Endothelial cell of umbilical vein (primary cell): Measurements from ENCODE around the gene ERLEC1. TPM values are rescaled to one million over a fixed set of nuclear protein-coding genes. Genes with fewer than 3 reads are reported as not detected.
"Not testable (repeated sequence)": the region's sequence is repeated elsewhere in the genome, so short reads cannot be mapped to it uniquely, and the experiment has no call there.

Source experiments
- BruUV-seq: library from RNA; stranded (reverse); fragments of 400-500 nt; replicated peaks from 2 replicates; lab custom pipeline; 2021; lab: Mats Ljungman, UMichigan
- CTCF ChIA-PET: fragments of 300-600, 350-600 bp; sonication (Branson Sonifier 250); formaldehyde crosslinking; loops from one replicate; lab custom pipeline; 2021; ENCODE audit warnings: antibody characterized with exemption, inconsistent platforms; lab: Charles Lee
- POLR2A ChIA-PET: fragments of 300-600, 350-600 bp; sonication (Branson Sonifier 250); formaldehyde crosslinking; loops from one replicate; lab custom pipeline; 2021; ENCODE audit warnings: antibody characterized with exemption, inconsistent platforms; lab: Charles Lee
- DNase-seq: peaks from one replicate; pipeline ENCODE4 v3.0.0-alpha.2; 2011; ENCODE audit warnings: low read depth, low spot score
- FAIRE-seq: peaks from 2 replicates; lab custom pipeline; 2011; peaks lifted over from hg19 to GRCh38; lab: Jason Lieb, UNC
- H2AFZ ChIP-seq: 2 replicates; pipeline ENCODE4 v1.6.0; 2012; ENCODE audit warnings: low read depth, low read length, control low read depth, inconsistent platforms
- H3K27ac ChIP-seq: 2 replicates; pipeline ENCODE4 v1.5.1; 2011; ENCODE audit warnings: low read depth, mild to moderate bottlenecking, control low read depth, low read length, moderate library complexity; ENCODE audit not compliant: insufficient read depth
- H3K27me3 ChIP-seq, 2 experiments: 2 replicates each; pipeline versions ENCODE4 v1.6.0 to v1.6.1; 2011; ENCODE audit warnings: low read length in 2 of 2, mixed read lengths in 1 of 2; ENCODE audit not compliant: control insufficient read depth in 2 of 2, insufficient read depth in 2 of 2
- H3K36me3 ChIP-seq, 2 experiments: 2 replicates in 1 of 2; 3 replicates in 1 of 2; pipeline ENCODE4 v1.5.1; 2011; ENCODE audit warnings: low read length in 2 of 2, mild to moderate bottlenecking in 1 of 2, moderate library complexity in 1 of 2; ENCODE audit not compliant: control insufficient read depth in 2 of 2, insufficient read depth in 2 of 2; ENCODE audit errors: extremely low read depth in 1 of 2
- H3K4me1 ChIP-seq: 3 replicates; pipeline ENCODE4 v1.5.1; 2011; ENCODE audit warnings: mild to moderate bottlenecking, low read length; ENCODE audit not compliant: control insufficient read depth, insufficient read depth; ENCODE audit errors: extremely low read depth
- H3K4me2 ChIP-seq: 2 replicates; pipeline ENCODE4 v1.6.1; 2011; ENCODE audit warnings: low read length, control low read depth, mixed read lengths; ENCODE audit not compliant: insufficient read depth
- H3K4me3 ChIP-seq, 3 experiments: fragments of 200-600 bp in 1 of 3; sonication (generic), shearing (Covaris generic) in 1 of 3; replicated peaks in 1 of 3; 2 replicates each; pipeline ENCODE4 v1.5.1; 2011 to 2016; ENCODE audit warnings: control low read depth in 3 of 3, low read length in 3 of 3, mild to moderate bottlenecking in 2 of 3, inconsistent platforms in 1 of 3, low read depth in 1 of 3, moderate library complexity in 1 of 3; ENCODE audit not compliant: insufficient read depth in 1 of 3
- H3K79me2 ChIP-seq: 2 replicates; pipeline ENCODE4 v1.6.0; 2012; ENCODE audit warnings: low read length, inconsistent platforms; ENCODE audit not compliant: control insufficient read depth, insufficient read depth
- H3K9ac ChIP-seq: replicated peaks from 2 replicates; pipeline ENCODE3; 2011; ENCODE audit warnings: low read length, control low read depth; ENCODE audit not compliant: insufficient read depth; ENCODE audit errors: extremely low read depth
- H3K9me1 ChIP-seq: replicated peaks from 3 replicates; pipeline ENCODE4 v1.6.0; 2011; ENCODE audit warnings: mild to moderate bottlenecking, low read length; ENCODE audit not compliant: control insufficient read depth, insufficient read depth; ENCODE audit errors: extremely low read depth
- H3K9me3 ChIP-seq: replicated peaks from 2 replicates; pipeline ENCODE4 v1.5.1; 2012; ENCODE audit warnings: low read length, inconsistent platforms; ENCODE audit not compliant: control insufficient read depth, insufficient read depth
- H4K20me1 ChIP-seq: replicated peaks from 2 replicates; pipeline ENCODE3; 2011; ENCODE audit warnings: mild to moderate bottlenecking, low read length; ENCODE audit not compliant: control insufficient read depth, insufficient read depth; ENCODE audit errors: extremely low read depth
- EZH2 ChIP-seq: IDR thresholded peaks from 2 replicates; pipeline ENCODE4 v1.6.1; 2012; ENCODE audit warnings: borderline replicate concordance, low read depth, mild to moderate bottlenecking, moderate library complexity, low read length, inconsistent platforms; ENCODE audit not compliant: severe bottlenecking
- MYC ChIP-seq: IDR thresholded peaks from one replicate; pipeline ENCODE4 v1.6.1; 2011; ENCODE audit warnings: mild to moderate bottlenecking, low read depth, low read length
- POLR2AphosphoS5 ChIP-seq: IDR thresholded peaks from 2 replicates; pipeline ENCODE4 v1.6.1; 2012; ENCODE audit warnings: low read depth, mild to moderate bottlenecking, control low read depth, low read length, moderate library complexity; ENCODE audit not compliant: insufficient read depth
- dilution Hi-C: fragments of 300-500 bp; cut with MboI; formaldehyde crosslinking; loops from one replicate; pipeline ENCODE4 v1.15.0; 2019; ENCODE audit warnings: low sequenced_read_pairs; ENCODE audit not compliant: extremely low pct_ligation_motif_present
- intact Hi-C: fragments of 100-400 bp; cut with micrococcal nuclease; formaldehyde crosslinking; loops from one replicate; pipeline ENCODE4 v1.10.0; 2022
- polyA plus RNA-seq, 4 experiments: library from polyadenylated mRNA; depleted of rRNA in 3 of 4; stranded (reverse) in 3 of 4; unstranded in 1 of 4; fragments of >200 nt; gene quantifications; 2 replicates each; pipeline versions ENCODE4 v1.2.1 to v1.2.3, GENCODE V29; 2011 to 2012; ENCODE audit warnings: missing spikeins in 1 of 4
- total RNA-seq: library from RNA; stranded (reverse); gene quantifications from 2 replicates; pipeline ENCODE4 v1.2.3, GENCODE V29; 2021

Gene ERLEC1
- total and polyA plus RNA-seq, 2 donors (not counting 3 experiments of a cell fraction or from before 2014, with no cell fraction given): 23.1 to 37.6 TPM

- Histone ChIP-seq H3K27ac (no peak overlapping the region), H3K9ac (no peak overlapping the region), H2AFZ (no peak overlapping the region), H4K20me1 (no peaks in the 10 kb centered on the region), H3K36me3 (no peaks in the 10 kb centered on the region), H3K9me1 (no peaks in the 10 kb centered on the region), H3K4me2 (no peak overlapping the region), H3K79me2 (no peaks in the 10 kb centered on the region), H3K4me3 (no peak overlapping the region), H3K27me3 (no peaks in the 10 kb centered on the region), H3K4me1 (peaks cover 9% of the 10 kb centered on the region), H3K9me3 (no peaks in the 10 kb centered on the region)
- no peak for FAIRE-seq
- intact Hi-C loops: no loop called here
- TF ChIP-seq EZH2 (no peak), MYC (no peak), POLR2AphosphoS5 (no peak)
- no peak for DNase-seq
- no TSS peak for BruUV-seq
- dilution Hi-C loops: no loop called here
- CTCF ChIA-PET: no interaction called here
- POLR2A ChIA-PET: no interaction called here
Observed at GRCh38 chr2:53840580-53840979, 53.7 kb downstream of the ERLEC1 start.

- BruUV-seq, H3K4me3 ChIP-seq, H3K27ac ChIP-seq, FAIRE-seq, H3K9me1 ChIP-seq, H3K9me3 ChIP-seq, H2AFZ ChIP-seq, H3K4me1 ChIP-seq, H3K79me2 ChIP-seq, H3K4me2 ChIP-seq, DNase-seq, intact Hi-C loops, dilution Hi-C loops, H3K27me3 ChIP-seq, H4K20me1 ChIP-seq, CTCF ChIA-PET, H3K36me3 ChIP-seq, H3K9ac ChIP-seq: not testable (repeated sequence)
- POLR2A ChIA-PET: interaction anchor here (0.7 kb wide), 1 partner anchor 42 kb away, joined by 3 read pairs; no protein-coding TSS in a partner anchor
Observed at GRCh38 chr2:53841651-53842050, 54.8 kb downstream of the ERLEC1 start.
